DND-41 (cell line): ENCODE results near the gene SERBP1.

Source experiments
- ATAC-seq: fragments of 200-7000 bp; cut with Tn5 transposase; 3 replicates; pipeline ENCODE4 v1.9.1; 2021; ENCODE audit warnings: low read depth; ENCODE audit not compliant: insufficient read depth
- DNase-seq: peaks from one replicate; pipeline ENCODE4 v3.0.0-alpha.2; 2020
- H2AFZ ChIP-seq: 2 replicates; pipeline ENCODE4 v1.6.0; 2012; ENCODE audit warnings: low read depth, low read length
- H3K27ac ChIP-seq: 2 replicates; pipeline ENCODE4 v1.5.1; 2012; ENCODE audit warnings: low read length, inconsistent platforms
- H3K27me3 ChIP-seq: fragments of 200-600 bp; sonication (generic); 2 replicates; pipeline ENCODE4 v1.6.0; 2012; ENCODE audit warnings: low read length, mild to moderate bottlenecking, inconsistent platforms; ENCODE audit not compliant: insufficient read depth, poor library complexity
- H3K36me3 ChIP-seq: 2 replicates; pipeline ENCODE4 v1.5.1; 2012; ENCODE audit warnings: low read length, inconsistent platforms; ENCODE audit not compliant: insufficient read depth
- H3K4me1 ChIP-seq: 2 replicates; pipeline ENCODE4 v1.5.1; 2012; ENCODE audit warnings: mild to moderate bottlenecking, low read length; ENCODE audit not compliant: insufficient read depth
- H3K4me2 ChIP-seq: 2 replicates; pipeline ENCODE4 v1.6.0; 2012; ENCODE audit warnings: mild to moderate bottlenecking, moderate library complexity, low read length, inconsistent platforms; ENCODE audit not compliant: insufficient read depth
- H3K4me3 ChIP-seq, 2 experiments: fragments of 200-600 bp in 1 of 2; shearing (Covaris generic) in 1 of 2; 2 replicates each; pipeline ENCODE4 v1.5.1; 2012 to 2016; ENCODE audit warnings: inconsistent platforms in 2 of 2, low read length in 2 of 2, mild to moderate bottlenecking in 2 of 2, low read depth in 1 of 2, moderate library complexity in 1 of 2
- H3K79me2 ChIP-seq: 2 replicates; pipeline ENCODE4 v1.6.0; 2012; ENCODE audit warnings: low read length, inconsistent platforms; ENCODE audit not compliant: insufficient read depth
- H3K9ac ChIP-seq: 2 replicates; pipeline ENCODE4 v1.6.0; 2012; ENCODE audit warnings: low read depth, mild to moderate bottlenecking, inconsistent platforms, low read length, moderate library complexity
- H3K9me3 ChIP-seq: 2 replicates; pipeline ENCODE4 v1.5.1; 2012; ENCODE audit warnings: low read length, moderate library complexity, mild to moderate bottlenecking, inconsistent platforms; ENCODE audit not compliant: insufficient read depth, severe bottlenecking
- H4K20me1 ChIP-seq: 2 replicates; pipeline ENCODE4 v1.6.0; 2012; ENCODE audit warnings: low read length; ENCODE audit not compliant: insufficient read depth
- CTCF ChIP-seq: IDR thresholded peaks from 2 replicates; pipeline ENCODE4 v1.5.1; 2012; ENCODE audit warnings: borderline replicate concordance, low read length, moderate library complexity, mild to moderate bottlenecking; ENCODE audit not compliant: poor library complexity, severe bottlenecking; ENCODE audit errors: extremely low read depth
- EZH2 ChIP-seq: IDR thresholded peaks from 3 replicates; pipeline ENCODE4 v1.6.1; 2012; ENCODE audit warnings: borderline replicate concordance, low read depth, mild to moderate bottlenecking, moderate library complexity, low read length, inconsistent platforms; ENCODE audit not compliant: severe bottlenecking

Gene SERBP1

GRCh38 chr1:67359592-67359991 lies 70.6 kb downstream of the SERBP1 start:
- H3K36me3 ChIP-seq, result no peaks in the 10 kb centered on the region
- H3K4me2 ChIP-seq, result no peak overlapping the region
- H3K4me3 ChIP-seq, result no peak overlapping the region
- H3K27me3 ChIP-seq, result no peaks in the 10 kb centered on the region
- no peak overlapping the region for H2AFZ ChIP-seq
- H3K27ac ChIP-seq, result no peak overlapping the region
- H3K4me1 ChIP-seq, result no peaks in the 10 kb centered on the region
- TF ChIP-seq EZH2, result no peak
- no peak for TF ChIP-seq CTCF
- no peaks in the 10 kb centered on the region for H4K20me1 ChIP-seq
- H3K79me2 ChIP-seq, result no peaks in the 10 kb centered on the region
- DNase-seq (no peak), ATAC-seq (no peak)
- no peaks in the 10 kb centered on the region for H3K9me3 ChIP-seq
- H3K9ac ChIP-seq, result no peak overlapping the region
